Keratinocyte (primary cell): ENCODE data around the gene ZNF84. TPM values are rescaled to one million over a fixed set of nuclear protein-coding genes. Genes with fewer than 3 reads are reported as not detected.

Experiments
- DNase-seq: peaks from one replicate; pipeline ENCODE4 v3.0.0-alpha.2; 2011; ENCODE audit warnings: low read depth, missing footprints, low spot score
- FAIRE-seq: peaks from 2 replicates; lab custom pipeline; 2011; peaks lifted over from hg19 to GRCh38; lab: Jason Lieb, UNC
- H2AFZ ChIP-seq: 2 replicates; pipeline ENCODE4 v1.6.0; 2012; ENCODE audit warnings: low read length, control low read depth, inconsistent platforms; ENCODE audit not compliant: control insufficient read depth
- H3K27ac ChIP-seq: 2 replicates; pipeline ENCODE4 v1.5.1; 2011; ENCODE audit warnings: low read length; ENCODE audit not compliant: control insufficient read depth, insufficient read depth
- H3K27me3 ChIP-seq: 3 replicates; pipeline ENCODE4 v1.6.0; 2011; ENCODE audit warnings: low read length; ENCODE audit not compliant: control insufficient read depth, insufficient read depth; ENCODE audit errors: extremely low read depth
- H3K36me3 ChIP-seq, 2 experiments: 2 replicates in 1 of 2; 3 replicates in 1 of 2; pipeline ENCODE4 v1.5.1; 2011; ENCODE audit warnings: low read length in 2 of 2, mild to moderate bottlenecking in 1 of 2; ENCODE audit not compliant: control insufficient read depth in 2 of 2, insufficient read depth in 2 of 2; ENCODE audit errors: extremely low read depth in 1 of 2
- H3K4me1 ChIP-seq: 3 replicates; pipeline ENCODE4 v1.5.1; 2011; ENCODE audit warnings: low read length; ENCODE audit not compliant: control insufficient read depth, insufficient read depth; ENCODE audit errors: extremely low read depth
- H3K4me2 ChIP-seq: 3 replicates; pipeline ENCODE4 v1.6.0; 2011; ENCODE audit warnings: low read depth, low read length; ENCODE audit not compliant: control insufficient read depth, insufficient read depth; ENCODE audit errors: extremely low read depth
- H3K4me3 ChIP-seq, 3 experiments: fragments of 200-600 bp in 1 of 3; sonication (generic) in 1 of 3; 2 replicates in 2 of 3; 3 replicates in 1 of 3; pipeline ENCODE4 v1.5.1; 2011 to 2016; ENCODE audit warnings: low read length in 3 of 3, mild to moderate bottlenecking in 3 of 3, control low read depth in 2 of 3, inconsistent platforms in 1 of 3, low read depth in 1 of 3, mixed read lengths in 1 of 3, mixed run types in 1 of 3, moderate library complexity in 1 of 3; ENCODE audit not compliant: control insufficient read depth in 2 of 3, insufficient read depth in 2 of 3; ENCODE audit errors: extremely low read depth in 1 of 3
- H3K79me2 ChIP-seq: 2 replicates; pipeline ENCODE4 v1.6.0; 2012; ENCODE audit warnings: low read length; ENCODE audit not compliant: control insufficient read depth, insufficient read depth
- H3K9ac ChIP-seq: 3 replicates; pipeline ENCODE4 v1.6.0; 2011; ENCODE audit warnings: low read length; ENCODE audit not compliant: control insufficient read depth, insufficient read depth; ENCODE audit errors: extremely low read depth
- H3K9me1 ChIP-seq: 3 replicates; pipeline ENCODE4 v1.6.0; 2011; ENCODE audit warnings: low read length; ENCODE audit not compliant: control insufficient read depth, insufficient read depth; ENCODE audit errors: extremely low read depth
- H3K9me3 ChIP-seq: 2 replicates; pipeline ENCODE4 v1.5.1; 2012; ENCODE audit warnings: low read depth, low read length; ENCODE audit not compliant: control insufficient read depth
- H4K20me1 ChIP-seq: 3 replicates; pipeline ENCODE4 v1.6.0; 2011; ENCODE audit warnings: low read length; ENCODE audit not compliant: control insufficient read depth, insufficient read depth; ENCODE audit errors: extremely low read depth
- CTCF ChIP-seq, 3 experiments: IDR thresholded peaks in 1 of 3; conservative IDR thresholded peaks in 1 of 3; optimal IDR thresholded peaks in 1 of 3; 2 replicates in 2 of 3; 3 replicates in 1 of 3; pipeline versions ENCODE3 to v1.5.1; 2011; ENCODE audit warnings: low read length in 3 of 3, mild to moderate bottlenecking in 3 of 3, moderate library complexity in 2 of 3, control low read depth in 1 of 3, inconsistent platforms in 1 of 3; ENCODE audit not compliant: insufficient read depth in 2 of 3; ENCODE audit errors: extremely low read depth in 1 of 3
- EZH2 ChIP-seq: IDR thresholded peaks from one replicate; pipeline ENCODE4 v1.6.1; 2012; ENCODE audit warnings: inconsistent platforms, mild to moderate bottlenecking, low read length, moderate library complexity
- dilution Hi-C: fragments of 300-500 bp; cut with MboI; formaldehyde crosslinking; loops from one replicate; pipeline ENCODE4 v1.7.0; 2020; ENCODE audit warnings: low sequenced_read_pairs; ENCODE audit not compliant: extremely low pct_ligation_motif_present
- polyA plus RNA-seq, 5 experiments: library from polyadenylated mRNA; depleted of rRNA in 3 of 5; stranded (reverse) in 3 of 5; stranded (forward) in 1 of 5; unstranded in 1 of 5; fragments of >200 nt; gene quantifications; 1 replicate in 1 of 5; 2 replicates in 3 of 5; 3 replicates in 1 of 5; pipeline versions ENCODE4 v1.2.1 to v1.2.3, GENCODE V29; 2011 to 2012; ENCODE audit warnings: missing spikeins in 2 of 5, low read depth in 1 of 5, low replicate concordance in 1 of 5

The ZNF84 gene
- polyA plus RNA-seq, 1 donor (not counting 4 experiments of a cell fraction or from before 2014, with no cell fraction given): 24.9 TPM

DNA sequence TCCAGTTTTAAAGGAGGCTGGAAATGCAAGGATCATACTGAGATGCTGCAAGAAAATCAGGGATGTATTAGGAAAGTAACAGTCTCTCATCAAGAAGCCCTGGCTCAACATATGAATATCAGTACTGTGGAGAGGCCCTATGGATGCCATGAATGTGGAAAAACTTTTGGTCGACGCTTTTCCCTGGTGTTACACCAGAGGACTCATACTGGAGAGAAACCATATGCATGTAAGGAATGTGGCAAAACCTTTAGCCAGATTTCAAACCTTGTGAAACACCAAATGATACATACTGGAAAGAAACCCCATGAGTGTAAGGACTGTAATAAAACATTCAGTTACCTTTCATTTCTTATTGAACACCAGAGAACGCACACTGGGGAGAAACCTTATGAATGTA is 68.3 kb downstream of the ZNF84 start:
- H3K9me1 ChIP-seq: no peaks in the 10 kb centered on the region
- dilution Hi-C loops: no loop called here
- no peak overlapping the region for H3K4me3 ChIP-seq
- no peak overlapping the region for H3K27ac ChIP-seq
- FAIRE-seq: no peak
- TF ChIP-seq CTCF (optimal IDR thresholded peaks at IDR 0.05 in 1 of 3, IDR thresholded peaks at IDR 0.05 in 1 of 3, conservative IDR thresholded peaks at IDR 0.05 in 1 of 3; ENCODE audit: extremely low read depth in 1 of 3, insufficient read depth in 2 of 3, low read length in 3 of 3) (no peak), EZH2 (no peak)
- H3K79me2 ChIP-seq: no peaks in the 10 kb centered on the region
- peaks cover 12 to 17% of the 10 kb centered on the region in 2 experiments for H3K36me3 ChIP-seq
- no peaks in the 10 kb centered on the region for H3K4me1 ChIP-seq
- DNase-seq: no peak
- no peak overlapping the region for H2AFZ ChIP-seq
- H4K20me1 ChIP-seq: no peaks in the 10 kb centered on the region
- no peak overlapping the region for H3K9ac ChIP-seq
- no peak overlapping the region for H3K4me2 ChIP-seq
- peaks cover 49% of the 10 kb centered on the region for H3K9me3 ChIP-seq
- H3K27me3 ChIP-seq: no peaks in the 10 kb centered on the region

GRCh38 chr12:133106253-133106652 is 68.9 kb downstream of the ZNF84 start:
- no peak overlapping the region for H3K9ac ChIP-seq
- H2AFZ ChIP-seq: no peak overlapping the region
- no peak overlapping the region for H3K4me2 ChIP-seq
- no peaks in the 10 kb centered on the region for H3K27me3 ChIP-seq
- no peak overlapping the region for H3K27ac ChIP-seq
- H3K9me1 ChIP-seq: no peaks in the 10 kb centered on the region
- DNase-seq (no peak), FAIRE-seq (no peak)
- peaks cover 12 to 14% of the 10 kb centered on the region in 2 experiments for H3K36me3 ChIP-seq
- no peak for TF ChIP-seq EZH2
- TF ChIP-seq CTCF (optimal IDR thresholded peaks at IDR 0.05 in 1 of 3, IDR thresholded peaks at IDR 0.05 in 1 of 3, conservative IDR thresholded peaks at IDR 0.05 in 1 of 3; ENCODE audit: extremely low read depth in 1 of 3, insufficient read depth in 2 of 3, low read length in 3 of 3): no peak
- dilution Hi-C loops: no loop called here
- no peaks in the 10 kb centered on the region for H3K4me1 ChIP-seq
- peaks cover 45% of the 10 kb centered on the region for H3K9me3 ChIP-seq
- no peak overlapping the region for H3K4me3 ChIP-seq
- H3K79me2 ChIP-seq: no peaks in the 10 kb centered on the region
- no peaks in the 10 kb centered on the region for H4K20me1 ChIP-seq
